HG03521 (cell line): ENCODE results near the gene CNN3.
"Not testable (repeated sequence)": the region's sequence is repeated elsewhere in the genome, so short reads cannot be mapped to it uniquely, and the experiment has no call there.

Experiments used
- ATAC-seq: cut with Tn5 transposase; IDR thresholded peaks from one replicate; pipeline ENCODE4 v1.9.1; 2021; ENCODE audit warnings: mild to moderate bottlenecking, moderate library complexity; ENCODE audit not compliant: unreplicated experiment

Gene CNN3

DNA sequence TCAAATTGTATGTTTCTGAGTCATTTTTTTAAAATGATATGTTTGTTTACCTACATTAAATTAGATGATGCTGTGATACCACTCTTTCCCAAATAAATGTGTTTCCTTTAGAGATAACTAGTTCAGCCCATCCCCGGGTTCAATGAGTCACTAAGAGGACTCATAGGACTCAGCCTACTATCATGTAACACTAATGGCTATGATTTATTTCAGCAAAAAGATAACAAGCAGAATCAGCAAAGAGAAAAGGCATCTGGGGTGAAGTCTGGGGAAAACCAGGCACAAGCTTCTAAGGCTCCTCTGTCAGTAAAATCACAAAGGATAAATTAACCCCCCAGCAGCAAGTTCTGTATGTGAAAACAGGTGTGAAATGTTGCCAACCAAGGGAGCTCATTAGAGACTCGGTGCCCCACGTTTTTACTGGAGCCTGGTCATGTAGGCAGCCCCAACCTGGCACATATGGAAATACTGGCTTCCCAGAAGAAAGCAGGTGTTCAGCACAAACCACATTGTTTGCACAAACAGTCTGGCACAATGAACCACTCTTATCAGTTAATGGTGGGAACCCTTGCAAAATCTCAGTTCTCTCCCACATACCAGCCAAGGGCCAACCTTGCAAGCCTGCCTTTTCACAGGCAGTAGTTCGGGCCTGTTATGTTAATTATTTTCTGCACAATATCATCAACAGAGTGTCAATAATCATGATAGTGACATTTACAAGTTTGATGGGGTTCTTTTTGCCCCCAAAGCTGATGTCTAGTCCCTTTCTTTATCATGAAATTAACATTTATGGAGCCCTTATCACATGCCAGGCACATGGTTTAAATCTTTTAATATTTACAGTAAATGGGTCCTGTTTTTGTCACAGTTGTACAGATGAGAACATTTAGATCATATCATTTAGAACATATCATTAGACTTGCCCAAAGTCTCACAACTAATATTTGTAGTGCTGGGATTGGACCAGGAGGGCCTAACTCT is 23.1 kb upstream of the CNN3 start:
- ATAC-seq, result no peak

DNA sequence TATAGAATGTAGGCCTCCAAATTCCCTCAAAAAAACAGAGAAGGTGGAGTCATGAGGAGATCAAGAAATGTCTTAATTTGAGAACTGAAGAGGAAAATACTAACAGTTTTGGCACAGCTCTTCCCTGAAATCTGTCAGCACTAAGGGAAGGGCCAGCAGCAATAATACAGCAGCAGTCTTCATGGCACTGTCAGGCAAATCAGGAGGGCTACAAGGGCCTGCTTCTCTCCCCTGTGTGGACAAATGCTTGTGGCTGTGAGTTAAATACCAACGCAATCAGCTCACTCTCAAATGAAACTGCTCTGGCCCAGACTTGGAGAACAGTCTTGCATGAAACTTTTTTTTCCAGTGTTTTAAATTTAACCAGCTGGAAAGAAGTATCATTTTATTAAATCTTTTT is 20.5 kb upstream of the CNN3 start:
- ATAC-seq, result no peak

DNA sequence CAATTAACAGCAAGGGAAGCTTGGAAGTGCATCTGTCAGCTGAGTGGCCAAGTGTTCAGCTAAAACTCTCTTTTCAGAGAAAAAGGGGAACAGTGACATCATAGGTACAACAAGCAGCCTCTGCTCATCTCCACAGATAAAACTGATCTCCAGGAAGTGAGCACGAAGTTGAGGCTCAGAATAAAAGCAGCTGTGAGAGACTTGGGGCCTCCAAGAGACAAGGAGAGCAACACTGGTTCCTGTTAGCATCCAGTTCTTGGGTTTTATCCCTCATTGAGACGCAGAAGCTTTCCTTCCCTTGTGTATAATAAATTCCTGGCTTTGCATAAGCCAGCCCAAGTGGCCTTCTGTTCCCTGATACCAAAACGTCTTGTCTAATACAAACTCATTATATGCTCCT is 20.0 kb upstream of the CNN3 start:
- ATAC-seq, result no peak

DNA sequence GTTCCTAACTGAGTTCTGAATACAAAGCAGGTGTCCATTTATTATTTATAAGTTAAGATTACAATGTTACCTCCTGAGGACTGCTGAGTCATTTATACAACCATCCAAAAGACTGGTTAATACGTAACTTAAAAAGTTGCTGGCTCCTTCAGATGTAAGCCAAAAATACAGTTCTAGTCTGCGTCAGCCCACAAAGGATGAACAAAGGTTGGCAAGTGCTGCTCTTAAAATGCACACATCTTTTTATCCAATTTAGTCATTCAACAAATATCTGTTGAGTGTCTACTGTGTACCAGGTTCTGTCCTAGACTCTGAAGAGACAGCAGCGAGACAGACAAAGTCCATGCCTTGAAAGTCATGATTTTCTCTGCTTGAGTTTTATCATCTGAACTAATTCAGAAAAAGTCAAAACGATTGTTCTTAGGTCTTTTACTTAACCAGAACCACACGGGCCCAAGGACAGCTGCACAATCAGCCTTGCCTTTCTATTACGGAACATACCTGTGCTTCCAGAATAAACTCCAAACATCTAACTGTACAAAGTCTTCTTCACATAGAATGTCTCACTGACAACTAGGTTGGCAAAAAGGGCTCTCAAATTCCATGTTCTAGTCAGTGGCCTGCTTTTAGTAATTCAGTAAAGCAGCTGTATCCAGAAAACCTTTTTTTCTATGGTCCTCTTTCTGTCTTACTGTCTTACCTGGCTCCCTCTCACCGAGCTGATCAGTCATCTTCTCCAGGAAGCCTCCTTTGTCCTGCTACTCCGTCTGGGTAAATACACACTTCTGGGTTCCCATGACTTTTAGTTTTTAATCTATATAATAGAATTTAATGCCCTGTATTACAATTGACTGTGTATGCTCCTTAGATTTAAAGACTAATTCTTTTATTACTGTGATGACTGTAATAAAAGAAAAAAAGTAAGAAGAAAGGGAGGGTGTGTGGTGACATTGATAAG is 15.5 kb upstream of the CNN3 start:
- no peak for ATAC-seq

DNA sequence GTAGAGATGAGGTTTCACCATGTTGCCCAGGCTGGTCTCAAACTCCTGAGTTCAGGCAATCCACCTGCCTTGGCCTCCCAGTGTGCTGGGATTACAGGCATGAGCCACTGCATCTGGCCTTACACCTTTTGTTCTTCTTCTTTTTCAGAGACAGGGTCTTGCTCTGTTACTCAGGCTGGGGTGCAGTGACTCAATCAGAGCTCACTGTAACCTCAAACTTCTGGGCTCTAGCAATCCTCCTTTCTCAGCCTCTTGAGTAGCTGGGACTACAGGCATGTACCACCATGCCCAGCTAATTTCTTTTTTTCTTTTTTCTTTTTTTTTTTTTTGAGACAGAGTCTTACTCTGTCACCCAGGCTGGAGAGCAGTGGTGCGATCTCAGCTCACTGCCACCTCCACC is 14.6 kb upstream of the CNN3 start:
- not testable (repeated sequence) for ATAC-seq

DNA sequence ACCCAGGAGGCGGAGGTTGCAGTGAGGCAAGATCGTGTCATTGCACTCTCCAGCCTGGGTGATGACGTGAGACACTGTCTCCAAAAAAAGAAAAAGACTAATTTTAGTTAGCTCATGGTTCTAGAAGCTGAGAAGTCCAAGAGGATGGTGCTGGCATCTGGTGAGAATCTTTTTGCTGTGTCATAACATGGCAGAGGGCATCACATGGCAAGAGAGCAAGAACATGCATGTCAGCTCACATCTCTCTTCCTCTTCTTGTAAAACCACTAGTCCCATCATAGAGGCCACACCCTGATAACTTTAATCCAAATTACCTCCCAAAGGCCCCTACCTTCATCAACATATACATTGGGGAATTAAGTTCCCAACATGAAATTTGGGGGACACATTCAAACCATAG is 13.8 kb upstream of the CNN3 start:
- no peak for ATAC-seq

DNA sequence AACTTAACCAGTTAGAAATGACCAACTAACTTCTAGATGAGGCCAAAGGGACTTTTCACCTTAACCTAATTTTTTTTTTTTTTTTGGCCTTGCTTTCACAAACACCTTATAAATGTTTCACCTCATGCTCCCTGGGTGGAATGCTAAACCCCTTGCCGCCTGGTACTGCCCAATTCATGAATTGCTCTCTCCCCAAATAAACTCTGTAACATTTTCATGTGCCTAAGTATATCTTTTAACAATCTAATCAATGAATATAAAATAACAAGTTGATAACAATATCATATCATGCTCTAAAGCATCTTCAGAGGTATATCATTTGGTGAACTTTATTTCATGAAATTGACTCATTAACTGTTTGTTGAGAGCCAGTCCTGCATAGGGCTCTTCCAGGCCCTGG is 10.9 kb upstream of the CNN3 start:
- no peak for ATAC-seq

DNA sequence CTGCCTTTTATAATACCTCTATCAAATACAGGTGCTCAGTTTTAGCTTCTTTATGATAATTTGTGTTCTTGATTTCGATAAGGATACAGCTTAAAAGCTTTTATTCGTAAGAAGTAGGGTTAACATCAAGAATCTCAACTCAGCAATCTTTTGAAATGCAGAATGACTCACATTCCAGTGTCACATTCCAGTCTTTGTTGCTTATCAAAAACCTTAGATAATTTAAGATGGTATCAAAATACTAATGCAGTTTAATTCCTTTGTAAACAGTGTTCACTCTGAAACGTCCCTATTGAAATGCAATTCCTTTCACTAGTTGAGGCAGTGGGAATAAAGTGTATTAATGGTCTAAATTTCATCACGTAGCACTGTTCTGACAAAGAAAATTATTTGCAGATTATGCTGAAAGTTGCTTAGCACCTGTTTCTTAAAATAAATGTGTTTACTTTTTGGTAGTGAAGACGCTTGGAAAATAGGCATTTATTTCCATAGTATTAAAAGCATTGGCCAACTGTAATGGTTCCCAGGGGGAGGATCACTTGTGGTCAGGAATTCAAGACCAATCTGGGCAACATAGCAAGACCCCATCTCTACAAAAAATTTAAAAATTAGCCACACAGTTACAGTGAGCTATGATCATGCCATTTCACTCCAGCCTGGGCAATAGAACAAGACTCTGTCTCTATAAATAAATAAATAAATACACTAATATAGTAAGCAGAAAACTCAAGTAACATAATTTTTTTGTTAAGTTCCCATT is 10.1 kb upstream of the CNN3 start:
- no peak for ATAC-seq

DNA sequence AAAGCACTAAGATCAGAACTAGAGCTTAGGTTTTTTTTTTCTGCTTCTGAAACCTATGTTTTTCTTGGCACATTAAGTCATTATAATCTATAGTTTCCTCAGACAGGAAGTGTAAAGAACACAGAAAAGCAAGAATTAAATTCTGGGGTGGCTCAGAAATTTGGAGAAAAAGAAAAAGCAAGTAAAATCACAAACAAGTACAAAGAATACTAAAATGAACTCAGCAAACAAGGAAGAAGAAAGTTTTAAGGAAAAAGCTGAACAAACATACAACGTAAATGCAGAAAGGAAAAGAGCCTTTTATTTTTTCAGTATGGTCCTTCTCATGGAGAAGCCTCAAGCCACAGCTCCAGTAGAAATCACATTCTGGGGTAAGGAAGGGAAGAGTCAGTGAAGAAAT is 8.6 kb upstream of the CNN3 start:
- no peak for ATAC-seq

DNA sequence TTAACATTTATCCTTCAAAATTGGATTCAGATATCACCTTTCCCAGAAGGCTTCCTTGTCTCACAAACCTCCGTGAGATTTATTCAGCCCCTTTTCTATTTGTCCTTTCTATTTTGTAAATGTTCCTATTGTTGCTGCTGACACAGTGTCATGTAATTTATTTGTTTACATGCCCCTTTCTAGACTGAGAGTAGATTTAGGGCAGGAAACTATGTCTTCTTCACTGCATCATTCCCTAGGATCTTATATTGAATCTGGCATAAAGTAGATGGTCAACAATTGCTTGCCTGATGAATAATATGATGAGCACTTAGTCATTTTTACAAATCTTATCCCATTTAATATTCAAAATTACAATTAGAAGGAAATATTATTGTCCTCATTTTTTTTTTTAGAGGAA is 8.1 kb upstream of the CNN3 start:
- no peak for ATAC-seq

DNA sequence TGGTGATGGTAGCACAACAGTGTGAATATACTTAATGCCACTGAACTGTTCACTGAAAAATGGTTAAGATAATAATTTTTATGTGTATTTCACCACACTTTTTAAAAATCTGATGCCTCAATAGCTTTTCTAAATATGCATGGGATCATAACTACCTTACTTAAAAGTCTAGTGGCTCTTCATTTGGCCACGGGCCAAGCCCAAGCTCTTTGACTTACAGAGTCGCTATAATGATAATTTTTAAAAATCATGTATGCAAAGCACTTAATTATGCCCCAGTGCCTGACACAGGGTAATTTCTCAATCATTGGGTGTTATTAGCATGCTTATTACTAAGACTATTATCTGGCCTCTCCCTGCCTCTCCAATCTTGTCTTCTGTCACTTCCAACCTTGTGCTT is 7.6 kb upstream of the CNN3 start:
- no peak for ATAC-seq

DNA sequence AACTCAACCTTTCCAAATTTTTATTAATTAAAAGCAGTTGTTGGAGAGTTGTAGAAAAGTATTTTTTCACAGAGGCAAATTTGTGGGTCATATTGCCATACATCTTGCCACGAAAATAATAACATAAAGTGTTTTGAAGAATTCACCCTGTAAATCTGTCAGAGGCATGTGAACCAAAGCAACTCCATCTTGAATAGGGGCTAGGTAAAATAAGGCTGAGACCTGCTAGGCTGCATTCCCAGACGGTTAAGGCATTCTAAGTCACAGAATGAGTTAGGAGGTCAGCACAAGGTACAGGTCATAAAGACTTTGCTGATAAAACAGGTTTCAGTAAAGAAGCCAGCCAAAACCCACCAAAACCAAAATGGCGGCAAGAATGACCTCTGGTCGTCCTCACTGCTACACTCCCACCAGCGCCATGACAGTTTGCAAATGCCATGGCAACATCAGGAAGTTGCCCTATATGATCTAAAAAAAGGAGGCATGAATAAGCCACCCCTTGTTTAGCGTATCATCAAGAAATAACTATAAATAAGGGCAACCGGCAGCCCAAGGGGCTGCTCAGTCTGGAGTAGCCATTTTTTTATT is 4.4 kb upstream of the CNN3 start:
- no peak for ATAC-seq

DNA sequence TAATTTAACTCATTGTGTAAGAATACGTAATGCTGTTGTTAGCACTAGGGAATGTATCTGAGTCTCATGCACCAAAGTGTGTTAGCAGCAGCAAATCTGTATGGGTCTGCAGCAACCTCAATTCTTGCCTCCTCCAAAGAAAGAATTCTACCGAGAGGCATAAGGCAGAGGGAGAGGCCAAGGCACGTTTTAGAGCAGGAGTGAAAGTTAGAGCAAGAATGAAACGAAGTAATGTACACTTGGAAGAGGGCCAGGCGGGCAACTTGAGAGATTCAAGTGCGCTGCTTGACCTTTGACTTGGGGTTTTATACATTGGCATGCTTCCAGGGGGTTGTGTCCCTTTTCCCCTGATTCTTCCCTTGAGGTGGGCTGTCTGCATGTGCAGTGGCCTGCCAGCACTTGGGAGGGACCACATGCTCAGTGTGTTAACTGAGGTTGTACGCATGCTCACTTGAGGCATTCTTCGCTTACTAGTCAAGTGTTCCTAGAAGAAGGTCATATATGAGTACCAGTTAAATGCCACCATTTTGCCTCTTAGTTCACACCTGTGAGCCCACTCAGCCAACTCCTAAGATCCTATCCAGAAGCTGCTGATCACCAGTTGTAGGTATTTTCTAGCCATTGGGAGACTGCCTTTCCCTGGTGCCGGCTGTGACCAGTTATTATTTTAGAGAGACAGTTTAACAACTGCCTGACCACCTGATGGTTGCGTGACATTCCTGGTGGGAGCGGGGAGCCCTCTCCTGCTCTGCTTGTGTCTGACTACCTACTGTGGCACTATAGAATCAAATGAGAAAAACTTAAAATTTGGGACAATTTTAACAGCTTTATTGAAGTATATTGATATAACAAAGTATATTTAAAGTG is 2.7 kb upstream of the CNN3 start:
- no peak for ATAC-seq

DNA sequence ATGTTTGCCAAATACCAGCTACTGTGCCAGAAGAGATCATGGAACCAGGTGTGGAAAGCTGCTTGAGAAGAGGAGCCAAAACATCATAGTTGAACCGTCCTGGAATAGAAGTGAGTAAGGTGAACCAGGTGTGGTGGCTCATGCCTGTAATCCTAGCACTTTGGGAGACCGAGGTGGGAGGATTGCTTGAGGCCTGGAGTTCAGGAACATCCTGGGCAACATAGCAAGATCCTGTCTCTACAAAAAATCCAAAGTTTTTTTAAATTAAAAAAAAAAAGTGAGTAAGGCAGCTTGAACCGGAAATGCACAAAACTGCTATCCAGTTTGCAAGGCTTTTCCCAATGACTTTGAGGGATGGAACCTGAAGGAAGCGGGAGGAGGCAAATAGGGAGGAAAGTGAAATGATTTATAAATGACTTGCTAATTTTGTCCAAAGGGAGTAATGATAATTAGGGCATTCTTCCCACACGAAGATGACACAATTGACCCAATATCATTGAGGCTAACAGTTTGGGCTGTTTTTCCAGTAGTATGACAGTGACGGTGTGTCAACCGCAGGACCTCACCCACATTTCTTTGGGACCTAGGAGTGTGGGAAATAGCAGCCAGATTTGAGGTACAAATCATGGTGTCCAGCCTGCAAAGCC is 1.5 kb upstream of the CNN3 start:
- ATAC-seq, result no peak

DNA sequence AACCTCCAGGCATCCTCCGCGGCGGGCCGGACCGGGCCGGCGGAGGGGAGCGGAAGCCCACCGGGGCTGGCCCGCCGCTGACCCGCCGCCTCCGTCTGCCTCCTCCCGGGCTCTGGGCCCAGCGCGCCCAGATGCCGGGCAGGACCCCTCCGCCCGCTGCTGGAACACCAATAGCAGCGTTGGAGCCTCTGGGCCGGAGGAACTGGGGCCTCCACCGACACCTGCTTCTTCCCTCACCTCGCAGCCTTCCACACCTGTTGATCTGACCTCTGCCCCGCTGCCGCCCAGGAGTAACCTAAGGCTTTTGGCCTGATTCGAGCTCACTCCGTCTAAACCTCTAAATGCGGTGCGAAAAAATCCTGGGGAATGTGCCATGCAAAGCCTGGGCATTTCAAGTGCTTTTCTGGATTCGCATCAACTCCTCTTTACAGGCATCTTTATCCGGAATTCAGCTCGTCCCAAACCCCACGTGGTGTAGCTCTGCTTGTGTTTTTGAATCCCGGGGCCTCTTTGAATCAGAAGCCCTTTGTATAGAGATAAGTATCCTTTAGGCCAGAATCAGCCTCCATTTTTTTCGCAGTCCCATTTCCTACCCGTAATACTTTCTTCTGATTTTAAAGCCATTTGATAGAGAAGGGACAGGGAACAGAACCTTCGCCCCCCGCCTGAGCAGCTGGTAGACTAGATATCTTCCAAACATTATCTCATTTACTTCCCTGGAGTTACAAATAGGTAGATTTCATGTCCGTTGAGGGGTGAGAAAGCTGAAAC is 680 bp upstream of the CNN3 start:
- ATAC-seq, result peak; percentile 12

DNA sequence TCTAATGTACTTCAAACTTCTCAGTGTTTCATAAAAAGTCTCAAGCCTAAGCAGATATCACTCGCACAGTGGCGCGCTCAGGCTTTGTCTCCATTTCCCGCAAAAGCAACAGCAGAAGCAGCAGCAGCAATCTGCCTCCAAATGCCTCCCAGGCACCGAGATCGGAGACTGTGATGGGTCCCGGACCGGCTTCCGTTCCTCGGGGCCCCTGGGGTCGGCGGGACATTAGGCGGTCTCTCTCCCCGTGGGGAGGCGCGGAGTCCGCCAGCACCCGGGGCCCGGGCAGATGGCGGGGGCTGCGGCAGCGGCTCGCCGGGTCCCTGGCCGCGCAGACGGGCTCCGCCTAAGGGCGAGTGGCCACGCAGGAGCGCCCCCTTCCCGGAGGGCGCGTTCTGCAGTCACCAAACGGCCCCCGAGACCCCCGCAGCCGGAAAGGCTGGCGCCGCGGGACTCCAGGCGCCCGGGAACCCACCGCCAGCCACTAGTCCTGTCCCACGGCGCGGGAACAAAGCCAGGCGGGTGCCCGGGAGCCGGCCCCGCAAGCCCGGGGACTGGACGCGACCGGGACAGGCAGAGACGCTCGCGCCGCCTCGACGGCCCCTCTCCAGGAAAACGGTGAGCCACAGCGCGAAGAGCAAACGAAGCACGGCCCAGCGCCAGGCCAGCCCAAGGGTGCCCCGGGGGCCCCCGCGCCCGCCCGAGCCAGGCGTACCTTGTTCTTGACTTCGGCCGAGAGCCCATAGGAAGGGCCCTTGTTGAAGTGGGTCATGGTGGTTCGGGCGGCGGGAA is 590 bp downstream of the CNN3 start:
- no peak for ATAC-seq

DNA sequence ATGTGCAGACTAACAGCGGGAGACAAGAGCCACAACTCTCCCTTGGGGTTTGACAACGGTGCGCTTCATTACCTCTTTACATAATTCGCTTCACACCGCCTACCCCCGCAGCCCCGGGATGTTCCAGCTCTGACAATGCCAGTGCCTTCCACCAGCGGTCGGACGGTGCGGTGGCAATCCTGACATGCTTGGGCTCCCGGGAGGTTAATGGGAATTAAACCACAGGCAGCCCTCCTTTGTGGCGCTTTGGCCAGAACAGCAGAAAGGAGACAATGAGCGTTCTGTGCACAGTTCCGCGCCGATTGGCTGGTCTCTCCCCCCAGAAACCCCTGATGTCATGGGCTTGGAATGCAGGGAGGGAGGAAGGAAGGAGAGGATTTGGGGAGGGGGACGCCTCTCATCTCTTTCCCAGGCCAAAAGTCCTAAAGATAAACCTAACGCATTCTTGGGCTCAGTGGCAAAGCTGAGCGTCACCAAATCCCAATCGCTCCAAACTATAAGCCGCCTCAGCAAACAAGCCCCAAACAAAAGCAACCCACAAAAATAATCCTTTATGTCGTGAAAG is 1.3 kb downstream of the CNN3 start:
- ATAC-seq, result no peak
